HEK293T (cell line): Measurements from ENCODE around the gene ZNF148.

Experiments used
- BHLHE40 ChIP-seq: fragments of 450-650 bp; IDR thresholded peaks from 2 replicates; pipeline ENCODE4 v1.6.1; 2016; ENCODE audit warnings: mild to moderate bottlenecking, moderate library complexity, borderline replicate concordance
- HDGF ChIP-seq: fragments of 450-650 bp; IDR thresholded peaks from 2 replicates; pipeline ENCODE4 v1.6.1; 2017; ENCODE audit warnings: antibody characterized with exemption, borderline replicate concordance
- L3MBTL2 ChIP-seq: fragments of 450-650 bp; conservative IDR thresholded peaks from 2 replicates; pipeline ENCODE4 v1.6.1; 2016; ENCODE audit warnings: mild to moderate bottlenecking
- NFRKB ChIP-seq: fragments of 450-650 bp; IDR thresholded peaks from 2 replicates; pipeline ENCODE4 v1.6.1; 2016; ENCODE audit warnings: mild to moderate bottlenecking, moderate library complexity
- TARDBP ChIP-seq: fragments of 450-650 bp; IDR thresholded peaks from 2 replicates; pipeline ENCODE4 v1.6.1; 2016

DNA sequence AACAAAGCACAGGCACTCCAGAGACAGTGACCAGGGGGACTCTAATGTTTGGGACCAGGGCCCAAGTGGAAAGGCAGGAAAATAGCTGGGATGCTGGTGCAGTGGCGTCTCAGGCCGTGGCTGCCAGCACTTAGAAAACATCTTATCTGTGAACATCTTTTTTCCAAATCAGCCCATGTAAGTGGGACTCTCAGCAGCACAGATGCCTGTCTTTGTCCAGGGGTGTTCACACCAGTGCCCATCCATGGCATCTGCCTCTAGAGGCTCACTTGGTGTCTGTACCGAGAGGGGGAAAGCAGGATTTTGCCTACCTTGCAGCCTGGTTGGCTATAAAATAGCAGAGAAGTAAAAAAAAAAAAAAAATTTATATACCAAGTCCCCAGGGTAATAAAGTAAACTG is 189.3 kb downstream of the ZNF148 start:
- TF ChIP-seq TARDBP (no peak), NFRKB (no peak), BHLHE40 (no peak), L3MBTL2 (no peak), HDGF (no peak)
